ENCODE results near the gene GRIK2. TPM values are rescaled to one million over a fixed set of nuclear protein-coding genes. Genes with fewer than 3 reads are reported as not detected.

Gene GRIK2
- polyA plus RNA-seq, 1 donor = 3.1 TPM

DNA sequence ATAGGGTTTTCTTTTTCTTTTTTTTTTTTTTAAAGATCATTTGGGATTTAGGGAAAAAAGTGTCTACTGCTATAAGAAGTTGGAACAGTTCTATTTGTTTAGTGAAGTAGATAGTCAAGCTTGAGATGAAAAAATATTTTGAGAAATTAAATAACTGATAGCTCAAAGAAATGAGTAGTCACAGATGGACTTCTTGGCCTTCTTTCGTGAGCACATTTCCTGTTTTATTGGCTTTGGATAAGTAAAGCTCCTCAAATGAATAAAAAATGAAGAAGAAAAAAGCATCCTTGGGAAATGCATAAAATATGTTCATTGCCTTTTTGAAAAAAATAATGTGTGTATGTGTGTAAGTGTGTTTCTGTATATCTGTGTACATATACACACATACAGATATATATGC lies 515.9 kb downstream of the GRIK2 start:
- no peak for DNase-seq

DNA sequence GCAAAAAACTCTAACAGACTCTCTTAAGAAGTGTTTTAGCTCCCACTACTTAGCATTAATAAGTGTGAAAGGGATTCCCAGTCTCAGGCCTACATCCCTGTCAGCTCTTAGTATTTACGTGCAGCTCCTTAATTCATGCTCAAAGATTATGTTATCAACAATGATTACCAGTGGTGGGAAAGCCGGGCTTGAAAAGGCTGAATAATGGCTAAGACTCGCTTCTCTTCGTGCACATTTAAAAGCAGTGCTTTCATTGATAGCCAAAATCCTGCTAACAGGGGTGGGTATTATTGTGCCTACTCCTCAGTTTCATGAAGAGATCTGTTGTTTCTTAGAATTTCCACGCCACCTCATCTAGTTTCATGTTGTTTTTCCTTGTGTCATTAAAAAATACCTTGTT lies 518.8 kb downstream of the GRIK2 start:
- DNase-seq = no peak

DNA sequence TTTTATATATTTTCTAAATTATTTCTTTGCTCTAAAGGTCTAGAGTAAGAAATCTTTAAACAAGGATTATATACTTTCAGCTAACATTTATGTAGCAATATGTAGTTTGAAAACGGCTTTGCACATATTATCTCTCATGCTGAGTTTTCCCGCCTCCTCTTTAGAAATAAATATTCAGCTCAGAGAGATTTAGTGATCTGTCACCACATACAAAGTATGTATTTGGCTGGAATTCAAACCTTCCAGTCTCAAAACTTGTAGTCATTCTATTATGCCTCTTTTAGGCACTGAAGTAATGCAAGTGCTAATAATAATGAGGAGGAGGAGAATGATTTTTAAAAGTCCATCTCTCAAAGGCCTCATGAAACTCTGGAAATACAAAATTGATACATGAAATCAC lies 525.0 kb downstream of the GRIK2 start:
- DNase-seq = no peak

DNA sequence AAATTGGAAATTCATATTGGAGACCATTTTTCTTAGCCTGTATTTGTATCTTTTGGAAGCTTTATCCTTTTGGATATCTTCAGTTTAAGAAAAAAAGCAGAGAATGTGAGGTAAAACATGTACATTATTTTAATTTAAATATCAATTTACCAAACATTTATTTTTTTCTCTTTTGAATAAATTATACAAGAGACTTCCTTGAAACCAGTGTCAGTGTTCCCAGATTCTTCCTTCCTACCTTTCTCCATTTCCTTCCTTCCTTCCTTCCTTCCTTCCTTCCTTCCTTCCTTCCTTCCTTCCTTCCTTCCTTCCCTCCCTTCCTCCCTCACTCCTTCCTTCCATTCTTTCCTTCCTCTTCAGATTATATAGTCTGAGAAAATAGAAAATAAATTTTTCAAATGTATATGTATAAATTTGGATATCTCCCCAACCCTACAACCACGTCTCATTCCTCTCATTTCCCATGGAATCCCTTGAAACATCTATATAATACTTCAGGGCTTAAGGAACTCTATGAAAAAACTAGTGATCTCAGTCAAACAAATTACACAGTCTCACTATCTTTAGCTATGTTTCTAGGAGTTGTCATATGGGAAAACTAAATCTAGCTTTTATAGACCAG lies 528.4 kb downstream of the GRIK2 start:
- DNase-seq = no peak

DNA sequence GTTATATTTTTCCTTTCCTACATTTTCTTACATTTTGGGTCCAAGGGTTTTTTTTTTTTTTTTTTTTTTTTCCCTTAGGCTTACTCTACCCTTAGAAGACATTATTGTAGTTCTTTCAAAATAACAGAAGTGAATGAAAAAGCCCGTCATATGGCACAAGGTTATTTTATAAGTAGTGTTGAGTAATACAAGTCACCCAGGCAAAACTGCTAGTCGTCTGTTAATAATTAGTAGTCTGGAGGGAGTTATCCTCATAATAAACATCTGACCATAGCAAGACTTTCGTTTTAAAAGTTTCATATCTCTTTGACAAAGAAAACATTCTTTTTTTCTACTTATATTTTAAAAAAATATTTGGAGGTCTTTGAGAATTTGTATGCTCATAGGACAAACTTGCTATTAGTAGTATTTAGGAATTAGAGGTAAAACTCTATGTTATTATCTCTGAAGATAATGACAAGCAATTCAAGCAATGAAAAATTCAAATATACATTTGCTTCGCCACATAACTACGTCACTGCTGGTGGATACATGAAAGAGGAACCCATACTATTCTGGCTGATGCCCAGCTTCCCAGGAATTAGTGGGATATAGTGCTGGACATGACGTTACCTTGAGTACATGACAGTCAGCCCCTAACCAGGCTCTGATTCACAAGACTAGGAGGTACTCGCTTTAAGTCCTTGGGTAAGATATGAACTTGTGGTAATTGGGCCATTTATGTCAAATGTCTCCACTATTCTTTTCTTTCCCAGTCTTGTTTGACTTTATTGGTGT lies 532.8 kb downstream of the GRIK2 start:
- DNase-seq = no peak

DNA sequence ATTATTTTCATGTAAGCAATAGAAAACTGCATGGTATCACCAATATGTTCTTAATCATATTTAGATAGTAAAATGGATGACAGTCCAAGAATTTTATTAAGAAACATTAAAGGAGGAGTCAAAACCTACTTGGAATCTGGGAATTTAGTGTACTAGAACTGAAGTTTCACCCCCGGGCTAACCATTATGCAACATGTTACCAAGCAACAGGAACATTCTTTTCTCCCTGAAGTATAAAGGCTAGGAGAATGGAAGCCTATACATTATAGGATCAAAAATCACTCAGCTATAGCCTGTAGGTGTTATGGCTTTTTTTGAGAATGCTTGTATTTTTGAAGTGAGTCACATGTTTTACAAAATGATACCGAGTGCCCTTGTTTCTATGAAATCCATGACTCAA lies 538.3 kb downstream of the GRIK2 start:
- DNase-seq = no peak

DNA sequence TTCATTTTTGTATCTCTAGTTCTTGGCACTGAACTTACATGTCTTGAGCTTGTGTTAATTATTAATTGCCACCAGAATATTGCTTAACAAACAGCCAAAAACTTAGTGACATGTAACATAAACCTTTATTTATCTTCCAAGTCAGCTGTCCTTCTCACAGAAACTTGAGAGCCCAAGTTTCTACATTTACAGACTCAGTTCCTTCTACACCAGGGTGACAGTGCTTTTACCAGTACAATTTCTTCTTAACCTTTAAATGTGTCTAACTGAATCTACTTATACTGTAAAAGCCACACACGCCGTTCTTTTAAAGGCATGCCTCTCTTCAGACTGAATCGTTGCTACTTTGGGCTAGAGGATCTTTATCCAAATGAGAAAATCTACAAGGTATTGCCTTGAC lies 539.2 kb downstream of the GRIK2 start:
- no peak for DNase-seq

DNA sequence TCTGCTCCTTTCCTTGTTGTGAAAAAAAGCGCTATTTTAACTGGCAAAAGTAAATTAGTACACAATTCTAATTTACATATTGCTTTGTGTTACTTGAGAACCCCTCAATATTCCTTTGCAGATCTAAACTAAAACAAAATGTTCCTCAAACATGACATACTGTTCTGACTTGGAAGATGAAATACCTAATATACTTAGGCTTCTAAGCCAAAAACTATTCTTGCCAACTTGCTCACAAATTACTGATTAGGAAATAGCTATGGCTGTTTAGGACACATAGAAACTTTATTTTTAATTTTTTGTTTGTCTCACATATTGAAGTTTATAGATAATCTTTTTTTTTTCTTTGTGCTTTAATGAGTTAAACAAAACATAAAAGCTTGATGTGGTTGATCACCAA lies 542.2 kb downstream of the GRIK2 start:
- no peak for DNase-seq

DNA sequence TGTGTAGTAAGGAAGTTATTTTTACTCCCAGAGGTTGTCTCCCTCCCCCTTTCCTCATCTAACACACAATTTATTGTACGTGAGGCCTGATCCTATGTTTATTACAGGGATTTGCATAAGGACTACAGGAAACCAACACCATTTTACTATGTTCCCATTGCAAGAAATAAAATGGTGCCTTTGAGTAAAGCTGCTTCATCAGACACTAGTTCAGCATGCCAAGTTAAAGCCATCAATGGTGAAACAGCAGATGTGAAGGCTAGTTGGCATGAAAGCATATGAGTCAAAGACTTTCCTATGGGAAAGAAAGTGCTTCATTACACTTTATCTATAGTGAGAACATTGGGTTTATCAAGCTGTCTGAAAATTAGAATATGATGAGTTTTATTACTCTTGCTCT lies 543.0 kb downstream of the GRIK2 start:
- no peak for DNase-seq

DNA sequence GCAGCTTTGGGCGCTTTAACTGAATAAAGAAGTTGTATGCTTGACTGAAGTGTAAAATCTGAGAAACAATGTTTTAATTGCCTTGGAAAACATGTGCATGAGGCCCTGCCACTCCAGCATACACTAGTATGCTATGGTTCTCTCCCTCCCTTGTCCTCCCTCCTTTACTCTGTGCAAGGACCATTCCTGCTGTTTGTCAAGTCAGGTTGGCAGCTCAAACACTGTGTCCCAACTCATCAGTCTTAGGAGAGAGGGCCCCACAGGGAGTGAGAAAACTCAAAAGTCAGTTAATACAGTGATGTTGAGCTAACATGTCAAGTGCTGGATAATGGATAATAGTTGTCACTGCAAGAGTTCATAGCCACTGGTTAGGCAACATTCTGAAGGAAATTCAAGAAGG lies 543.6 kb downstream of the GRIK2 start:
- DNase-seq = no peak

DNA sequence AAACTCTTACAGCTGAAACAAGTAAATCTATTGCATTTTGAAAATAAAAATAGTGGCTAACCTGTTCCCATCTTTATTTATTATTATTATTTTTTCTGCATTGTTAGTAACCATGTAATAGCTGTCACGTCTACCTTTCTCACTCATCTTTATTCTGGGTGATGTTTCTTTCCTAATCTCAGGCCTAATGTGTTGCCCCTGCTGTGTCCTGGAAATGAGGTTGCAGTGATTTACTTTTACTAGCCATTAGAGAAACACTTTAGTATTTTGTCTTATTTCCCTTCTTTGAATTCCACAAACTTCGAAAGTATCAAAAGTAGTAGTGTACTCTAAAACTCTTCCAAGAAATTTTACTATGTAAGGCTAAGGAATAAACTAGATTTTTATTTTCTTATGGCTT lies 546.9 kb downstream of the GRIK2 start:
- no peak for DNase-seq

DNA sequence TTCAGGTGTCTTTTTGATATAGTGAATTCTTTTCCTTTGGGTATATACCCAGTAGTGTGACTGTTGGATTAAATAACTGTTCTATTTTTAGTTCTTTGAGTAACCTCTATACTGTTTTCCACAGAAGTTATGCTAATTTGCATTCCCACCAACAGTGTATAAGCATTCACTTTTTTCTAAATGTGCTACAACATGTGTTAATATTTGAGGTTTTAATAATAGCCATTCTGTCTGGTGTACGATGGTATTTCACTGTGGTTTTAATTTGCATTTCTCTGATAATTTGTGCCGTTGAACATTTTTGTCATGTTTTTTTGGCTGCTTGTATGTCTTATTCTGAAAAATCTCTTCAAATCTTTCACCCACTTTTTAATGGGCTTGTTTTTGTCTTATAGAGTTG lies 563.5 kb downstream of the GRIK2 start:
- no peak for DNase-seq

DNA sequence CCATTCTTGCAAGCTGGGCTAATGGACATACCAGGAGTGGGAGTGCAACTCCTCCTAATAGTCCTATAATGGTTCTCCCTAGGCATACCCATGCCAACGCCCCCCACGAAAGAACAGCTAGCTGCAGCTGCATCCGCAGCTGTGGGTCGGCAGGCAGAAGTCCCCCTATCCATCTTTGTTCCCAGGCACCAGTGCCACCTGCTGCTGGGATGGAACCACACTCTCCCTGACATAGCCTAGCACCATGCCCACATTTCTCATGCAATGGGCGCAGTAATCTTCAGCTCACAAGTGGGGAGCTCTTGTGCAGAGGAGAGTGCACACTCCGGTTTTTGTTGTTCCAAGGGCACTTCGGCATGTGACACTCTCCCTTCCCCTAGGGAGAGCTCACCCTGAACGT lies 567.8 kb downstream of the GRIK2 start:
- DNase-seq = no peak

DNA sequence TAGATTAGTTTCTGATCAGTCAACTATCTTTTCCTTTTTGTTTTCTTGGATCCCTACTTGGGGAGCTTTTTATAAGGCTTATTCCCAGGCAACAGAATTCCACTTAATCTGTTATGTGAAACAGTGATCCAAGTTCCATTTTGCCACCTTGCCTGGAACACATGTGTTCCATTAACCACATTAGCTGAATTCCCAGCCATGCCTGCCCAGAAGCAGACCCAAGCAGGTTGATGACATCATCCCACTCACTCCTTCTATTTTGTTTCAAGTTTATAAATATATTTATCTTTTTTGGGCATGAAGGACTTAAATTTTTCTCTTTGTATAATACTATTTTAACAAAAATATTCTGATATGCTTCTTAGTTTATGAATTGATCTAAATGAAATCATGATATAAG lies 587.4 kb downstream of the GRIK2 start:
- DNase-seq = no peak

DNA sequence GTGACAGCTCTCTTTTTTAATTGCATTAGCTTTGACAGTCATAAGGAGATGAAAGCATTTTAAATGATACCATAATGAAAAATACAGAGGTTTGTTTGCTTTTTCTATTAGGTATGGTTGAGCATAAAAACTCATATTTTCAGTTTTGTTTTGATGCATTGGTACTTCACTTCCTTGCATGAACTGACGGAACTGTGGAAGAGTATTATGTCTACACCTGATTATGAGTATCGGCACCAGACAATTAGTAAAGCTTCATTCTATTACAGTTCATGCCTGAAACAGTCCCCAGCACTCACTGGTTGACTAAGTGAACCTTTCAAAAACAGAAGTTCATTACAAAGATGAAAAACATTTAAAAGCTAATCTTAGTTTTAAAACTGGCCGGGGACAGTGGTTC lies 593.0 kb downstream of the GRIK2 start:
- DNase-seq = no peak

DNA sequence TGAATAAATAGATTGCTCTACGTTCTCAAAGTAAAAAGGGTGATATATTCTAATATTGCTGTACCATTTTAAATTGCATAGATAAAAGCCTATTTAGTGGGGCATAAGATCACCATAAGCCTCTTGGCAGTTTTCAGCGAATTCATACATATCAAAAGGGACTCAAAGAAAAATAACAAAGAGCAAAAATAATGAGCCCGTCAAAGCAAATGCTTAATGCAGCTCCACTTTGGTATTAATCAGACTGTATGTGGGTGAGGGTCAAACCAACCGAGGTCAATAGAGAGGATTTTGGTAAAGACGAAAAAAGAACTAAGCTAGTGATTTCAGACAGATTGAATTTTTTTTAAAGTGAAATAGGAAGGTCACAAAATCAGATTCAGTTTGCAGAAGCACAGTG lies 598.8 kb downstream of the GRIK2 start:
- no peak for DNase-seq

DNA sequence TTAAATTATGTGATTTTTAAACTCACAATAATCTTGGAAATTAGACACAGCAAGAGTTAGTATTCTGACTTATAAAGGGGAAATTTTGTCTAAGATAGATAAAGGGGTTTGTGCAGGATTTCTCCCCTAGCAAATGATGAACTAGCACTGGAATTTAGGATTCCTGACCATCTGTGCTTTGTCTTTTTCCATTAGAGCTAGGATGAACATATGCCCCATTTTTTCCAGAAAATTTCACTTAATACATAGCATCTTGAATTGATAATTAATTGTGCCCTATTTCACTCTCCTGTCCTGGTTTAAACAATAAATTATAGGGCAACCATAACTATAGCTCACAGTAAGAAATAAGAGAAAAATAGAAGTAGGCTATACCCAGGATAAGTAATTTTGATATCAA lies 601.0 kb downstream of the GRIK2 start:
- no peak for DNase-seq

DNA sequence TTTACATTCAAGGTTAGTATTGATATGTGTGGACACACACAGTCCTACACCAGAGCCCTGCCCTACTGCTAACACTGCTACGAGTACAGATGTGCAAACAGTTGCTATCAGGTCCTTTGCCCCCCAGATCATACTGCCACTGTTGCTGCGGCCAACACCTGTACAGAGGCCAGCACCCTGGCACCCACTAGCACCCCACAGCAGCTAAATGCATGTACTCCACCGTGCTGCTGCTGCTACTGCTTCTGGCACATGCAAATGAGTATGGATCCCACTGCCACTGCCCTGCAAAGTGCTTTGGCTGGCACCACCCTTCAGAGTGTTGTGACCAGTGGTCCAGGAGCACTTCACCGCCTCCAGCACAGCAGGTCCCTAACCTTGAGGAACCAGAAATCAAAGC lies 621.9 kb downstream of the GRIK2 start:
- no peak for DNase-seq

DNA sequence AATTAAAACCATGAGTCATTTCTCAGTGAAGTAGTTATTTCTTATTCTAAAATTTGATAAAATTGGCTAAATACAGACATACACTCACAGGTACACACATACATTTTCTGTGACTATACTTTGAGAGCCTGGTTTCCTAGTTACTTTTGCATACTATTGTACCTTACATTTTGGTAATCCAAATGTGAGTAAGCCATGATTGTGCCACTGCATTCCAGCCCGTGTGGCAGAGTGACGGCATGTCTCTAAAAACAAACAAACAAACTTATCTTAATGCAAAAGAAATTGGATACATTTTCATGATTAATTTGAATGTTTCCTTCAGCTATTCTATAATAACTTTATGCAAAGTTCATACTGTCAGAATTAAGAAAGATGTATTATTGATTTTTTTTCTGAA lies 628.8 kb downstream of the GRIK2 start:
- no peak for DNase-seq

DNA sequence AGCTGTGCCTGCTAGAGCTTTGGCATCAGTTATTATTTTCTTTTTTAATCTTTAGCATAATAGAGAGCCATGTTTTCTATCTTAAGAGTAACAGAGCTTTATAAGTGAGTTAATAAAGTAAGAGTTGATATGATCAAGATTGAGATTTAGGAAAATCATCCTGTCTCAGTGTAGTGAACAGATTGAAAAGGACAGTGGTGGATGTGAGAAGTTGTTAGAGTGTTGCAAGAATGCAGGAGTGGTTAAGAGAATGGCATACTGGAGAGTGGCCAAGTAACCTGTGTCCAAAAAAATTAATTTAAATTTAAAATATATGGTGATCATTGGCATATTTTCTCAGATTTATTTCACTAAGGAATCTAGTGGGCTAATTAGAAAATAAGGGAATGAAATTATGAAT lies 629.3 kb downstream of the GRIK2 start:
- no peak for DNase-seq

DNA sequence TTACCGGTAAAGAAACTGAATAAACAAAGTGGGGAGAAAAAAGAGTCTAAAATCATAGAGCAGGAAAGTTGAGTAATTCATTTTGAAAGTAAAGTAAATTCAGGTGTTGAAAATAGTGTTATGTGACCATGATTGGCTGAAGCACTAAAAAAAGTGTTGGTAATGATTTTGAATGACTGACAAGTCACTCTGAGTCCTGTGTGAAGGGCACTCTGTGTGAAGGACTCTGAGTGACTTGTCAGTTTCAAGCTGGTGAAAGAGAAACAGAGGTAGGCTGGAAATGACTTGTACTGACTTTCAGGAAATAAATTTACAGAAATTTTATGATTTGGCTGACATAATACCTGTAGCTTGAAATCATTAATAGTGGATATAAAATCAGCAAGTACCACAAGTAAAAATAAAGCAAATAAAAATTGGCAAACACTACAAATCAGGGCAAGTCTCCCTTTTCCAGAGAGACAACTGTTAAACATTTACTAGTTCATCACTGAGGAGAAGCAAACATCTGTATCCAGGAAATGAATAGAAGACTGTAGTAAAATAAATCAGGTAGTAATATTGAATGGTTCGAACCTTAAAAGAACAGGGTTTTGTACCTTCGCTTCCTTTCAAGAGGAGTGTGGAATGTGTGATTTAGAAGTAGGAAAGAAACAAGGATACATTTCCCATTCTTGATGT lies 630.6 kb downstream of the GRIK2 start:
- no peak for DNase-seq

DNA sequence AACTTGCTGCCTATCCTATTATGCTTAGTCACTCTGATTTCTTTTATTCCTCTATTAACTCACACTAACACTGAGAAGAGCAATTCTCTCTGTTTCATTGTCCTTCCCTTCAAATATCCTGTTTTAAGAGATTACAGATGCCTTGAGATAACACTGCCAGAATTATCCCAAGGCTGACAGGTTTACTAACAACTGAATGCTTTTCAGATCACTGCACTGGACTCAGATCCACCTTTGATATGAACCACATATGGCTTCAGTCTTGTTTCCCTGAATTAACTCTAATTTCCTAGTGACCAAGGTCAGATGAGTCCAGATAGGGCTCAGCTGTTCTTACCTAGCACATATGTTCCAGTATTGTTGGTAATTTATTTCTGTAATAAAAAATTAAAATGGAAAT lies 633.1 kb downstream of the GRIK2 start:
- no peak for DNase-seq

DNA sequence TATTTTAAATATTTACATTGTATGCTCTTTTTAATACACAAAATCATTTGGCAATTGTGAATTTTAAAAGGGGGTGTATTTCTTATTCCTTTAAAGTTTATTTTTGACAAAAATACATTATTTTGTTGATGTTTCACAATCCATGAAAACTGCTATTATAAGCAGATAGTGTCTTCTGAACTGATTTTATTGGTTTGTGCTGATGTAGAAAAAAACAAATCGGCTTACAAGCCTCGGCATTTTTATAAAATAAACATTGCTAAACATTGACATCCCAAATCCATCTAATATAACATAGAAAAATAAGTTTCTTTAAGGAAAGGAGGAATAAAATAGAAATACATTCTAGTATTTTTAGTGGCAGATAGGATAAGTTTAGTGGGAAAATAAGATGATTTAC lies 634.7 kb downstream of the GRIK2 start:
- DNase-seq = no peak

DNA sequence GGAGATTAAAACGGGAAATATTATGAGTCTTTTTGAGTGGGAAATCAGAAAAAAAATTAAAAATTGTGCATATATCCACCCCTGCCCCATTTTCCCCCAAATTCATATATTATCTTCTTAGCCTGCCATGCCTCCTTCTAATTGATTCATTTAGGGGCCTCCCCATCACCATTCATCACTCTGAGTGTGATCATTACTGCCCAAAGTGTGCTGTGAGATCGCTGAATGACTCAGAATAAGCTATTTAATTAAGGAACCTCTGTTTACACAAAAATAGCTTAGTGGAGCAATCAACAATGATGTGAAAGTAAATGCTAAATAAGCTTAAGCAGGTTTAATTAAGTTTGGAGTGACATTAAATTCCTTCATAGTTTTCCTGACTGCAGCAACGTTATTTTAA lies 645.5 kb downstream of the GRIK2 start:
- DNase-seq = no peak

All from hindlimb muscle (tissue), 1 donor.